Neuronal stem cell (in vitro differentiated cells): ENCODE measurements around the gene TMC8. TPM values are rescaled to one million over a fixed set of nuclear protein-coding genes. Genes with fewer than 3 reads are reported as not detected.
A peak's percentile ranks its signal among the peaks of the same experiment; 100 is the strongest.
"Not testable (repeated sequence)": the region's sequence is repeated elsewhere in the genome, so short reads cannot be mapped to it uniquely, and the experiment has no call there.

Experiments
- DNase-seq: peaks from one replicate; pipeline ENCODE4 v3.0.0-alpha.2; 2013; ENCODE audit warnings: low spot score
- H2AFZ ChIP-seq: one replicate; pipeline ENCODE4 v1.6.1; 2013; ENCODE audit warnings: mild to moderate bottlenecking, low read length, inconsistent platforms
- H2AK5ac ChIP-seq: 2 replicates; pipeline ENCODE4 v1.6.1; 2013; ENCODE audit warnings: low read depth, mild to moderate bottlenecking, inconsistent platforms, low read length, moderate library complexity, mixed read lengths
- H2BK120ac ChIP-seq: 2 replicates; pipeline ENCODE4 v1.6.1; 2013; ENCODE audit warnings: low read depth, mild to moderate bottlenecking, inconsistent platforms, low read length, moderate library complexity, mixed read lengths
- H2BK12ac ChIP-seq: one replicate; pipeline ENCODE4 v1.6.1; 2013; ENCODE audit warnings: low read length, inconsistent platforms
- H2BK15ac ChIP-seq: 2 replicates; pipeline ENCODE4 v1.6.1; 2013; ENCODE audit warnings: mild to moderate bottlenecking, low read length, inconsistent platforms, mixed read lengths
- H2BK5ac ChIP-seq: one replicate; pipeline ENCODE4 v1.6.1; 2013; ENCODE audit warnings: inconsistent platforms, mild to moderate bottlenecking, low read length, moderate library complexity
- H3K14ac ChIP-seq: one replicate; pipeline ENCODE4 v1.6.1; 2013; ENCODE audit warnings: low read length, inconsistent platforms
- H3K18ac ChIP-seq: 2 replicates; pipeline ENCODE4 v1.6.1; 2013; ENCODE audit warnings: low read length, inconsistent platforms
- H3K23ac ChIP-seq: 2 replicates; pipeline ENCODE4 v1.6.1; 2013; ENCODE audit warnings: low read depth, mild to moderate bottlenecking, mixed read lengths, low read length, inconsistent platforms; ENCODE audit not compliant: poor library complexity
- H3K27ac ChIP-seq: replicated peaks from 3 replicates; pipeline ENCODE4 v1.5.1; 2013; ENCODE audit warnings: low read length, inconsistent platforms
- H3K27me3 ChIP-seq, 3 experiments: 2 replicates each; pipeline ENCODE4 v1.6.1; 2013; ENCODE audit warnings: low read length in 3 of 3, mild to moderate bottlenecking in 2 of 3, inconsistent platforms in 1 of 3, low read depth in 1 of 3, mixed read lengths in 1 of 3, moderate library complexity in 1 of 3; ENCODE audit not compliant: control insufficient read depth in 3 of 3, insufficient read depth in 3 of 3
- H3K36me3 ChIP-seq, 2 donors: replicated peaks in 1 of 2; 2 replicates each; pipeline ENCODE4 v1.6.1; 2013; ENCODE audit warnings: low read length in 2 of 2; ENCODE audit not compliant: control insufficient read depth in 2 of 2, insufficient read depth in 2 of 2
- H3K4ac ChIP-seq: 2 replicates; pipeline ENCODE4 v1.6.1; 2013; ENCODE audit warnings: inconsistent platforms, mild to moderate bottlenecking, low read length, moderate library complexity
- H3K4me1 ChIP-seq, 2 donors: 1 replicate in 1 of 2; 2 replicates in 1 of 2; pipeline ENCODE4 v1.6.1; 2013; ENCODE audit warnings: low read length in 2 of 2, low read depth in 1 of 2; ENCODE audit not compliant: control insufficient read depth in 2 of 2, insufficient read depth in 1 of 2
- H3K4me2 ChIP-seq: one replicate; pipeline ENCODE4 v1.6.1; 2013; ENCODE audit warnings: mild to moderate bottlenecking, low read length, inconsistent platforms; ENCODE audit not compliant: insufficient read depth, poor library complexity, severe bottlenecking
- H3K4me3 ChIP-seq, 2 donors: 2 replicates each; pipeline ENCODE4 v1.5.1; 2013; ENCODE audit warnings: low read length in 2 of 2, mild to moderate bottlenecking in 2 of 2, inconsistent platforms in 1 of 2, moderate library complexity in 1 of 2
- H3K79me1 ChIP-seq: one replicate; pipeline ENCODE4 v1.6.1; 2013; ENCODE audit warnings: low read depth, mild to moderate bottlenecking, inconsistent platforms, low read length, moderate library complexity
- H3K9ac ChIP-seq: one replicate; pipeline ENCODE4 v1.6.1; 2013; ENCODE audit warnings: mild to moderate bottlenecking, low read depth, low read length, inconsistent platforms; ENCODE audit not compliant: poor library complexity
- H3K9me3 ChIP-seq, 2 donors: replicated peaks in 1 of 2; 2 replicates each; pipeline versions ENCODE3 to v1.6.1; 2013; ENCODE audit warnings: low read length in 2 of 2, mild to moderate bottlenecking in 2 of 2, inconsistent platforms in 1 of 2, low read depth in 1 of 2, mixed read lengths in 1 of 2, moderate library complexity in 1 of 2; ENCODE audit not compliant: control insufficient read depth in 2 of 2, insufficient read depth in 1 of 2
- H4K8ac ChIP-seq: one replicate; pipeline ENCODE4 v1.6.1; 2013; ENCODE audit warnings: low read depth, mild to moderate bottlenecking, inconsistent platforms, low read length, moderate library complexity
- H4K91ac ChIP-seq: one replicate; pipeline ENCODE4 v1.6.1; 2013; ENCODE audit warnings: low read length, low read depth, mild to moderate bottlenecking, inconsistent platforms; ENCODE audit not compliant: poor library complexity
- WGBS, 2 donors: extraction: QIAGEN DNeasy Blood & Tissue Kit; methylation state at CpG; one replicate each; pipeline ENCODE4 v1.1.7; 2013; ENCODE audit warnings: missing lambda C conversion rate in 2 of 2, mixed read lengths in 1 of 2; ENCODE audit not compliant: insufficient read length in 2 of 2, insufficient replicate concordance in 1 of 2; ENCODE audit errors: extremely low coverage in 2 of 2; 5-methylcytosine and 5-hydroxymethylcytosine counted together
- polyA plus RNA-seq, 2 experiments: library from polyadenylated mRNA; stranded (reverse); fragments of 200-250 nt; gene quantifications; one replicate each; pipeline ENCODE4 v1.2.3, GENCODE V29; 2013

The TMC8 gene
- 0.08 TPM for polyA plus RNA-seq (2013, experiment 1 of 2)
- 0.08 TPM for polyA plus RNA-seq (2013, experiment 2 of 2)

- Histone ChIP-seq H3K4me2 (peak within 1 kb of the TSS; percentile 49), H3K4me1 (peaks cover 16 to 28% of the 10 kb centered on the region in 2 donors), H2BK5ac (peak within 1 kb of the TSS; percentile 48), H4K91ac (no peak within 1 kb of the TSS), H2AK5ac (peak within 1 kb of the TSS; percentile 100), H2BK15ac (peak within 1 kb of the TSS; percentile 98), H2BK12ac (peak within 1 kb of the TSS; percentile 99), H3K14ac (peak within 1 kb of the TSS; percentile 56), H3K9me3 (peaks cover 0 to 4% of the 10 kb centered on the region in 2 donors), H3K27me3 (peaks cover 6 to 57% (median 26%) of the 10 kb centered on the region in 3 experiments), H3K36me3 (no peaks in the 10 kb centered on the region), H3K79me1 (peaks cover 9% of the 10 kb centered on the region), H2AFZ (peak within 1 kb of the TSS; percentile 82), H3K4me3 (no peak within 1 kb of the TSS), H4K8ac (peak within 1 kb of the TSS; percentile 92), H3K18ac (peak within 1 kb of the TSS; percentile 87), H3K9ac (peak within 1 kb of the TSS; percentile 55), H3K23ac (peak within 1 kb of the TSS; percentile 53), H3K27ac (no peak within 1 kb of the TSS), H3K4ac (no peak within 1 kb of the TSS), H2BK120ac (no peak within 1 kb of the TSS)
- no CpG with 5 or more reads among the region's 10 CpGs for WGBS, 2 donors
- DNase-seq, result no peak
These were observed at the start of gene TMC8 for GRCh38 chr17:78130437-78131101. Gene TMC8, plus strand, starts transcription at chr17:78130771. Its CDS starts 818 bp downstream, at chr17:78131589.

- Histone ChIP-seq H3K36me3 (peaks cover 26 to 87% of the 10 kb centered on the region in 2 donors), H2AFZ (no peak overlapping the region), H3K27ac (no peak overlapping the region), H2BK5ac (no peak overlapping the region), H2BK120ac (no peak overlapping the region), H3K23ac (no peak overlapping the region), H3K27me3 (no peaks in the 10 kb centered on the region), H3K9ac (no peak overlapping the region), H4K8ac (no peak overlapping the region), H3K18ac (no peak overlapping the region), H3K4me2 (no peak overlapping the region), H2BK15ac (no peak overlapping the region), H3K14ac (no peak overlapping the region), H3K79me1 (no peaks in the 10 kb centered on the region), H3K9me3 (peaks cover 0 to 2% of the 10 kb centered on the region in 2 donors), H2BK12ac (no peak overlapping the region), H2AK5ac (no peak overlapping the region), H4K91ac (no peak overlapping the region), H3K4ac (no peak overlapping the region), H3K4me3 (no peak overlapping the region), H3K4me1 (peaks cover 0 to 12% of the 10 kb centered on the region in 2 donors)
- DNase-seq, result no peak
- no CpG with 5 or more reads among the region's 3 CpGs for WGBS, 2 donors
These were observed 49.0 kb upstream of the TMC8 start for GRCh38 chr17:78081551-78081950.

GRCh38 chr17:78082355-78082872 lies 48.2 kb upstream of the TMC8 start:
- not testable (repeated sequence) for H4K91ac ChIP-seq, H4K8ac ChIP-seq, DNase-seq, H2BK120ac ChIP-seq, H2AK5ac ChIP-seq, H3K9ac ChIP-seq, H3K27me3 ChIP-seq, H3K4ac ChIP-seq, H3K18ac ChIP-seq, H3K4me2 ChIP-seq, H3K27ac ChIP-seq, H2BK12ac ChIP-seq, H3K4me3 ChIP-seq, H3K14ac ChIP-seq, H2BK5ac ChIP-seq, H3K9me3 ChIP-seq, H2BK15ac ChIP-seq, H2AFZ ChIP-seq, H3K23ac ChIP-seq, H3K79me1 ChIP-seq
- WGBS, 2 donors, result no CpG with 5 or more reads among the region's 5 CpGs
- H3K36me3 ChIP-seq, result peaks cover 28 to 87% of the 10 kb centered on the region in 2 donors
- peaks cover 0 to 12% of the 10 kb centered on the region in 2 donors for H3K4me1 ChIP-seq

GRCh38 chr17:78082988-78083387 lies 47.6 kb upstream of the TMC8 start:
- H3K9me3 ChIP-seq, result peaks cover 0 to 1% of the 10 kb centered on the region in 2 donors
- H3K14ac ChIP-seq, result no peak overlapping the region
- no peak overlapping the region for H2BK120ac ChIP-seq
- no peak overlapping the region for H4K8ac ChIP-seq
- no peak overlapping the region for H3K4ac ChIP-seq
- no peaks in the 10 kb centered on the region for H3K27me3 ChIP-seq
- H2BK12ac ChIP-seq, result no peak overlapping the region
- H3K36me3 ChIP-seq, result peaks cover 24 to 87% of the 10 kb centered on the region in 2 donors
- no peak for DNase-seq
- H3K4me1 ChIP-seq, result peaks cover 0 to 12% of the 10 kb centered on the region in 2 donors
- H3K79me1 ChIP-seq, result no peaks in the 10 kb centered on the region
- no peak overlapping the region for H3K4me3 ChIP-seq
- H3K9ac ChIP-seq, result no peak overlapping the region
- no peak overlapping the region for H3K23ac ChIP-seq
- no peak overlapping the region for H2BK5ac ChIP-seq
- H4K91ac ChIP-seq, result no peak overlapping the region
- no peak overlapping the region for H3K27ac ChIP-seq
- no peak overlapping the region for H3K4me2 ChIP-seq
- H2AK5ac ChIP-seq, result no peak overlapping the region
- H3K18ac ChIP-seq, result no peak overlapping the region
- no CpG with 5 or more reads among the region's 7 CpGs for WGBS, 2 donors
- H2BK15ac ChIP-seq, result no peak overlapping the region
- H2AFZ ChIP-seq, result no peak overlapping the region
